Measurements from ENCODE around the gene DOCK10. TPM values are rescaled to one million over a fixed set of nuclear protein-coding genes. Genes with fewer than 3 reads are reported as not detected.

The DOCK10 gene
- total RNA-seq, 1 donor = 20.7 TPM

GRCh38 chr2:224937887-224938286 is 104.4 kb downstream of the DOCK10 start:
- TF ChIP-seq CTCF (IDR thresholded peaks at IDR 0.05; ENCODE audit: insufficient read depth, low read depth, low read length) = no peak

GRCh38 chr2:224934526-224935188 is 107.6 kb downstream of the DOCK10 start:
- TF ChIP-seq CTCF (IDR thresholded peaks at IDR 0.05; ENCODE audit: insufficient read depth, low read depth, low read length) = no peak
- no peak for DNase-seq (ENCODE audit: low read depth)
- H3K4me3 ChIP-seq (ENCODE audit: low read depth, low read length) = no peak overlapping the region

More at GRCh38 chr2:224937887-224938286, 104.4 kb downstream of the DOCK10 start:
- DNase-seq (ENCODE audit: low read depth) = no peak
- no peak overlapping the region for H3K4me3 ChIP-seq (ENCODE audit: low read depth, low read length)

GRCh38 chr2:224933431-224933830 is 108.8 kb downstream of the DOCK10 start:
- no peak overlapping the region for H3K4me3 ChIP-seq (ENCODE audit: low read depth, low read length)
- no peak for DNase-seq (ENCODE audit: low read depth)
- no peak for TF ChIP-seq CTCF (IDR thresholded peaks at IDR 0.05; ENCODE audit: insufficient read depth, low read depth, low read length)

GRCh38 chr2:224932522-224932921 is 109.7 kb downstream of the DOCK10 start:
- DNase-seq (ENCODE audit: low read depth) = no peak
- H3K4me3 ChIP-seq (ENCODE audit: low read depth, low read length) = no peak overlapping the region
- TF ChIP-seq CTCF (IDR thresholded peaks at IDR 0.05; ENCODE audit: insufficient read depth, low read depth, low read length) = no peak

GRCh38 chr2:224931956-224932355 is 110.3 kb downstream of the DOCK10 start:
- no peak for TF ChIP-seq CTCF (IDR thresholded peaks at IDR 0.05; ENCODE audit: insufficient read depth, low read depth, low read length)
- no peak for DNase-seq (ENCODE audit: low read depth)
- no peak overlapping the region for H3K4me3 ChIP-seq (ENCODE audit: low read depth, low read length)

- TF ChIP-seq CTCF (IDR thresholded peaks at IDR 0.05; ENCODE audit: insufficient read depth, low read depth, low read length) = no peak
These were observed 111.3 kb downstream of the DOCK10 start for GRCh38 chr2:224930990-224931389.

GRCh38 chr2:224930124-224930523 is 112.1 kb downstream of the DOCK10 start:
- DNase-seq (ENCODE audit: low read depth) = no peak
- no peak for TF ChIP-seq CTCF (IDR thresholded peaks at IDR 0.05; ENCODE audit: insufficient read depth, low read depth, low read length)
- H3K4me3 ChIP-seq (ENCODE audit: low read depth, low read length) = no peak overlapping the region

More at GRCh38 chr2:224930990-224931389, 111.3 kb downstream of the DOCK10 start:
- no peak for DNase-seq (ENCODE audit: low read depth)
- no peak overlapping the region for H3K4me3 ChIP-seq (ENCODE audit: low read depth, low read length)
